Urothelium cell line (cell line): ENCODE measurements around the gene DIP2C.
"Not testable (repeated sequence)": the region's sequence is repeated elsewhere in the genome, so short reads cannot be mapped to it uniquely, and the experiment has no call there.

Experiments
- DNase-seq: peaks from one replicate; pipeline ENCODE4 v3.0.0; 2011; ENCODE audit warnings: low spot score, mixed read lengths
- FAIRE-seq: peaks from 2 replicates; lab custom pipeline; 2011; peaks lifted over from hg19 to GRCh38; lab: Jason Lieb, UNC

The DIP2C gene

GRCh38 chr10:661597-662222 is 27.8 kb downstream of the DIP2C start:
- DNase-seq, result no peak
- no peak for FAIRE-seq

GRCh38 chr10:660970-661596 is 28.4 kb downstream of the DIP2C start:
- FAIRE-seq, result no peak
- DNase-seq, result no peak

GRCh38 chr10:660413-660969 is 29.0 kb downstream of the DIP2C start:
- no peak for FAIRE-seq
- DNase-seq, result no peak

- DNase-seq (no peak), FAIRE-seq (no peak)
Observed at GRCh38 chr10:659688-660141, 29.8 kb downstream of the DIP2C start.

GRCh38 chr10:657816-658350 is 31.6 kb downstream of the DIP2C start:
- DNase-seq, FAIRE-seq: not testable (repeated sequence)

- FAIRE-seq (no peak), DNase-seq (no peak)
Observed at GRCh38 chr10:656883-657282, 32.6 kb downstream of the DIP2C start.

GRCh38 chr10:655184-655583 is 34.3 kb downstream of the DIP2C start:
- DNase-seq, result no peak

GRCh38 chr10:654647-654996 is 34.8 kb downstream of the DIP2C start:
- FAIRE-seq (no peak), DNase-seq (no peak)

More at GRCh38 chr10:655184-655583, 34.3 kb downstream of the DIP2C start:
- FAIRE-seq, result no peak

- FAIRE-seq, result no peak
Observed at GRCh38 chr10:653991-654646, 35.3 kb downstream of the DIP2C start.

GRCh38 chr10:652832-653459 is 36.5 kb downstream of the DIP2C start:
- not testable (repeated sequence) for DNase-seq, FAIRE-seq

More at GRCh38 chr10:653991-654646, 35.3 kb downstream of the DIP2C start:
- DNase-seq, result no peak

GRCh38 chr10:652233-652632 is 37.2 kb downstream of the DIP2C start:
- no peak for FAIRE-seq
- DNase-seq, result no peak

GRCh38 chr10:651692-652091 is 37.8 kb downstream of the DIP2C start:
- FAIRE-seq (no peak), DNase-seq (no peak)

- DNase-seq (no peak), FAIRE-seq (no peak)
Observed at GRCh38 chr10:650886-651615, 38.4 kb downstream of the DIP2C start.

GRCh38 chr10:650441-650851 is 39.0 kb downstream of the DIP2C start:
- DNase-seq (no peak), FAIRE-seq (no peak)

- DNase-seq (no peak), FAIRE-seq (no peak)
Observed at GRCh38 chr10:649798-650440, 39.5 kb downstream of the DIP2C start.

- FAIRE-seq (no peak), DNase-seq (no peak)
Observed at GRCh38 chr10:649445-649797, 40.0 kb downstream of the DIP2C start.

- FAIRE-seq, DNase-seq: not testable (repeated sequence)
Observed at GRCh38 chr10:647019-647418, 42.4 kb downstream of the DIP2C start.

- FAIRE-seq (no peak), DNase-seq (no peak)
Observed at GRCh38 chr10:646118-646524, 43.3 kb downstream of the DIP2C start.

GRCh38 chr10:644943-645334 is 44.5 kb downstream of the DIP2C start:
- DNase-seq, result no peak
- FAIRE-seq, result no peak
